Measurements from ENCODE around the gene MAP3K12. TPM values are rescaled to one million over a fixed set of nuclear protein-coding genes. Genes with fewer than 3 reads are reported as not detected.

MAP3K12 gene
- total RNA-seq, 2 donors from 2014 or later, result 4.3 to 30.9 TPM

- 88% methylated on average over 3 of the region's 3 CpGs for WGBS
- H3K36me3 ChIP-seq, result no peaks in the 10 kb centered on the region
- H3K9me3 ChIP-seq, result no peaks in the 10 kb centered on the region
- H3K4me3 ChIP-seq, result no peak overlapping the region
- no peaks in the 10 kb centered on the region for H3K27me3 ChIP-seq (replicated peaks; ENCODE audit: insufficient read depth)
- no peak overlapping the region for H3K27ac ChIP-seq
- DNase-seq (ENCODE audit: low spot score), result no peak
- peaks cover 13% of the 10 kb centered on the region for H3K4me1 ChIP-seq (replicated peaks)
- TF ChIP-seq POLR2A (IDR thresholded peaks at IDR 0.05), result no peak
- no peak for TF ChIP-seq CTCF (IDR thresholded peaks at IDR 0.05)
- intact Hi-C loops (cut with DNase I), result no loop called here
Measured at GRCh38 chr12:53497461-53497860, 1.8 kb downstream of the MAP3K12 start.

GRCh38 chr12:53496752-53497032 lies 2.6 kb downstream of the MAP3K12 start:
- H3K4me3 ChIP-seq, result no peak overlapping the region
- WGBS, result 88% methylated on average over 1 of the region's 1 CpG
- H3K36me3 ChIP-seq, result no peaks in the 10 kb centered on the region
- TF ChIP-seq POLR2A (IDR thresholded peaks at IDR 0.05) (no peak), POLR2AphosphoS5 (IDR thresholded peaks at IDR 0.05) (no peak), CTCF (IDR thresholded peaks at IDR 0.05) (no peak)
- H3K9me3 ChIP-seq, result no peaks in the 10 kb centered on the region
- peaks cover 5% of the 10 kb centered on the region for H3K4me1 ChIP-seq (replicated peaks)
- no peak for DNase-seq (ENCODE audit: low spot score)
- no peaks in the 10 kb centered on the region for H3K27me3 ChIP-seq (replicated peaks; ENCODE audit: insufficient read depth)
- no peak overlapping the region for H3K27ac ChIP-seq
- intact Hi-C loops (cut with DNase I), result no loop called here

GRCh38 chr12:53495903-53496751 lies 3.1 kb downstream of the MAP3K12 start:
- Histone ChIP-seq H3K27ac (no peak overlapping the region), H3K4me1 (replicated peaks) (peaks cover 4% of the 10 kb centered on the region), H3K4me3 (no peak overlapping the region), H3K9me3 (no peaks in the 10 kb centered on the region), H3K36me3 (no peaks in the 10 kb centered on the region), H3K27me3 (replicated peaks; ENCODE audit: insufficient read depth) (no peaks in the 10 kb centered on the region)
- intact Hi-C loops (cut with DNase I), result no loop called here
- no peak for TF ChIP-seq CTCF (IDR thresholded peaks at IDR 0.05)
- TF ChIP-seq POLR2AphosphoS5 (IDR thresholded peaks at IDR 0.05), result peak; percentile 22
- 48% methylated on average over 5 of the region's 5 CpGs for WGBS
- no peak for DNase-seq (ENCODE audit: low spot score)

- Histone ChIP-seq H3K27me3 (replicated peaks; ENCODE audit: insufficient read depth) (no peaks in the 10 kb centered on the region), H3K4me1 (replicated peaks) (peaks cover 4% of the 10 kb centered on the region), H3K9me3 (no peaks in the 10 kb centered on the region), H3K4me3 (peak overlapping the region; percentile 50 to 58), H3K36me3 (no peaks in the 10 kb centered on the region), H3K27ac (peak overlapping the region; percentile 84 to 89)
- TF ChIP-seq POLR2AphosphoS5 (IDR thresholded peaks at IDR 0.05) (no peak), POLR2A (IDR thresholded peaks at IDR 0.05) (no peak), CTCF (IDR thresholded peaks at IDR 0.05) (no peak)
- WGBS, result 23% methylated on average over 11 of the region's 11 CpGs
- intact Hi-C loops (cut with DNase I), result no loop called here
- no peak for DNase-seq (ENCODE audit: low spot score)
Measured at GRCh38 chr12:53493610-53494391, 5.5 kb downstream of the MAP3K12 start.
